Lung (tissue), 12 donors: ENCODE measurements around the gene SCMH1. TPM values are rescaled to one million over a fixed set of nuclear protein-coding genes. Genes with fewer than 3 reads are reported as not detected.
A peak's percentile ranks its signal among the peaks of the same experiment; 100 is the strongest.

Experiments used
- ATAC-seq: fragments of 200-7000 bp; cut with Tn5 transposase; one replicate; pipeline ENCODE4 v1.9.1; 2020; ENCODE audit warnings: moderate number of reproducible peaks; ENCODE audit not compliant: insufficient read depth, low FRiP score
- DNase-seq, 3 donors: peaks; one replicate each; pipeline ENCODE4 v3.0.0-alpha.2; 2013 to 2017
- H3K27ac ChIP-seq, 2 donors: one replicate each; pipeline ENCODE4 v1.5.1; 2013; ENCODE audit warnings: mild to moderate bottlenecking in 2 of 2, moderate library complexity in 2 of 2, control low read depth in 1 of 2, inconsistent platforms in 1 of 2, low read depth in 1 of 2, low read length in 1 of 2
- H3K27me3 ChIP-seq, 3 donors: one replicate each; pipeline ENCODE4 v1.5.1; 2013; ENCODE audit warnings: low read length in 2 of 3; ENCODE audit not compliant: control insufficient read depth in 3 of 3, insufficient read depth in 3 of 3
- H3K36me3 ChIP-seq, 4 donors: one replicate each; pipeline ENCODE4 v1.5.1; 2013; ENCODE audit warnings: low read length in 4 of 4, mild to moderate bottlenecking in 1 of 4, moderate library complexity in 1 of 4; ENCODE audit not compliant: control insufficient read depth in 4 of 4, insufficient read depth in 4 of 4
- H3K4me1 ChIP-seq, 5 donors: one replicate each; pipeline ENCODE4 v1.5.1; 2013; ENCODE audit warnings: low read length in 5 of 5, mild to moderate bottlenecking in 2 of 5, moderate library complexity in 1 of 5; ENCODE audit not compliant: control insufficient read depth in 5 of 5, insufficient read depth in 5 of 5
- H3K4me3 ChIP-seq: one replicate; pipeline ENCODE4 v1.5.1; 2013; ENCODE audit warnings: mild to moderate bottlenecking, control low read depth, moderate library complexity
- H3K9ac ChIP-seq, 2 donors: one replicate each; pipeline ENCODE4 v1.5.1; 2013; ENCODE audit warnings: low read length in 2 of 2, control low read depth in 1 of 2; ENCODE audit not compliant: insufficient read depth in 1 of 2
- H3K9me3 ChIP-seq, 4 donors: one replicate each; pipeline ENCODE4 v1.5.1; 2013; ENCODE audit warnings: low read length in 3 of 4, mild to moderate bottlenecking in 1 of 4, moderate library complexity in 1 of 4; ENCODE audit not compliant: control insufficient read depth in 4 of 4, insufficient read depth in 3 of 4
- CTCF ChIP-seq: IDR thresholded peaks from 2 replicates; pipeline ENCODE4 v1.5.1; 2012; ENCODE audit warnings: mild to moderate bottlenecking; ENCODE audit errors: control extremely low read depth, extremely low read depth
- WGBS, 2 donors: extraction: QIAGEN DNeasy Blood & Tissue Kit; methylation state at CpG; one replicate each; pipeline ENCODE4 v1.1.7; 2013; 5-methylcytosine and 5-hydroxymethylcytosine counted together
- polyA plus RNA-seq, 2 donors: library from polyadenylated mRNA; stranded (reverse); fragments of 200-250 nt; gene quantifications; one replicate each; pipeline ENCODE4 v1.2.1, GENCODE V29; 2013
- total RNA-seq, 2 donors: library from RNA; depleted of rRNA in 1 of 2; stranded (reverse); fragments of >200 nt in 1 of 2; gene quantifications; one replicate each; pipeline ENCODE4 v1.2.1, GENCODE V29; 2014 to 2021
- donor health status: control.
- donor health status: control.
- donor health status: Bipolar disorder and iron deficiency.
- donor health status: healthy.
- donor health status: DM: yes; HTN: yes; CAD: no.

The SCMH1 gene
- total and polyA plus RNA-seq, 4 donors, result 20.7 to 43.5 (median 28.8) TPM

GRCh38 chr1:41240781-41241353 lies 1.2 kb downstream of the SCMH1 start:
- DNase-seq, result peak; percentile 41 to 75 (median 73)

GRCh38 chr1:41239988-41240610 lies 2.0 kb downstream of the SCMH1 start:
- Histone ChIP-seq H3K9ac (no peak overlapping the region), H3K36me3 (no peaks in the 10 kb centered on the region), H3K4me3 (no peak overlapping the region), H3K27me3 (no peaks in the 10 kb centered on the region), H3K4me1 (peaks cover 0 to 30% (median 3%) of the 10 kb centered on the region in 5 donors), H3K9me3 (no peaks in the 10 kb centered on the region), H3K27ac (no peak overlapping the region)
- peak in 2 of 3 donors; percentile 73 to 74 for DNase-seq
- no peak for ATAC-seq
- no peak for TF ChIP-seq CTCF

More at GRCh38 chr1:41240781-41241353, 1.2 kb downstream of the SCMH1 start:
- no peak for ATAC-seq
- Histone ChIP-seq H3K36me3 (no peaks in the 10 kb centered on the region), H3K9me3 (no peaks in the 10 kb centered on the region), H3K4me1 (peaks cover 0 to 32% (median 5%) of the 10 kb centered on the region in 5 donors), H3K4me3 (peak overlapping the region; percentile 93), H3K27ac (peak overlapping the region; percentile 98 to 100), H3K9ac (peak overlapping the region in 1 of 2 donors; percentile 6), H3K27me3 (no peaks in the 10 kb centered on the region)
- WGBS, 2 donors, result 6 to 10% methylated on average over 12 of the region's 12 CpGs
- no peak for TF ChIP-seq CTCF

GRCh38 chr1:41238311-41238988 lies 3.7 kb downstream of the SCMH1 start:
- WGBS, 2 donors, result 67 to 68% methylated on average over 5 of the region's 5 CpGs
- H3K9me3 ChIP-seq, result no peaks in the 10 kb centered on the region
- ATAC-seq, result no peak
- H3K27ac ChIP-seq, result peak overlapping the region in 1 of 2 donors; percentile 69
- no peak for DNase-seq
- H3K36me3 ChIP-seq, result no peaks in the 10 kb centered on the region
- no peak overlapping the region for H3K4me3 ChIP-seq
- TF ChIP-seq CTCF, result no peak
- no peak overlapping the region for H3K9ac ChIP-seq
- H3K27me3 ChIP-seq, result no peaks in the 10 kb centered on the region
- H3K4me1 ChIP-seq, result peaks cover 0 to 30% (median 3%) of the 10 kb centered on the region in 5 donors
